Naive thymus-derived CD4-positive, alpha-beta T cell (primary cell): ENCODE data around the gene UBE2E3. TPM values are rescaled to one million over a fixed set of nuclear protein-coding genes. Genes with fewer than 3 reads are reported as not detected.
"Not testable (repeated sequence)": the region's sequence is repeated elsewhere in the genome, so short reads cannot be mapped to it uniquely, and the experiment has no call there.

ENCODE experiments used
- ATAC-seq: fragments of 150-1000 bp; cut with Tn5 transposase; 2 replicates; pipeline ENCODE4 v1.10.0; 2021; ENCODE audit warnings: mild to moderate bottlenecking, moderate library complexity
- CTCF ChIA-PET: fragments of 350-600 bp; sonication (Branson Sonifier 250); formaldehyde crosslinking; loops from one replicate; lab custom pipeline; 2021; ENCODE audit warnings: antibody characterized with exemption; lab: Charles Lee
- POLR2A ChIA-PET: fragments of 350-600 bp; sonication (Branson Sonifier 250); formaldehyde crosslinking; loops from one replicate; lab custom pipeline; 2021; ENCODE audit warnings: antibody characterized with exemption, inconsistent platforms; lab: Charles Lee
- DNase-seq, 9 donors: peaks; one replicate each; pipeline versions ENCODE4 v3.0.0 to v3.0.0-alpha.2; 2020 to 2022; ENCODE audit warnings: mixed read lengths in 1 of 9
- H3K27ac ChIP-seq: one replicate; pipeline ENCODE4 v1.7.0; 2013; ENCODE audit warnings: mild to moderate bottlenecking, low read depth, low read length, moderate library complexity
- H3K27me3 ChIP-seq, 2 donors: one replicate each; pipeline ENCODE4 v1.7.0; 2013; ENCODE audit warnings: low read length in 2 of 2, mild to moderate bottlenecking in 2 of 2, moderate library complexity in 2 of 2; ENCODE audit not compliant: control insufficient read depth in 2 of 2, insufficient read depth in 2 of 2
- H3K36me3 ChIP-seq, 3 experiments: 1 replicate in 2 of 3; 2 replicates in 1 of 3; pipeline ENCODE4 v1.7.0; 2013; ENCODE audit warnings: low read length in 3 of 3, mild to moderate bottlenecking in 3 of 3, moderate library complexity in 1 of 3; ENCODE audit not compliant: insufficient read depth in 3 of 3, control insufficient read depth in 2 of 3
- H3K4me1 ChIP-seq, 2 donors: one replicate each; pipeline ENCODE4 v1.7.0; 2013; ENCODE audit warnings: low read length in 2 of 2, mild to moderate bottlenecking in 2 of 2, moderate library complexity in 1 of 2; ENCODE audit not compliant: control insufficient read depth in 2 of 2, insufficient read depth in 2 of 2
- H3K4me3 ChIP-seq: 2 replicates; pipeline ENCODE4 v1.7.0; 2013; ENCODE audit warnings: mild to moderate bottlenecking, low read length
- H3K9me3 ChIP-seq, 3 experiments: 1 replicate in 2 of 3; 2 replicates in 1 of 3; pipeline ENCODE4 v1.7.0; 2013; ENCODE audit warnings: low read length in 3 of 3; ENCODE audit not compliant: control insufficient read depth in 2 of 3
- H3K27ac Mint-ChIP-seq, 9 donors: one replicate each; pipeline ENCODE4 v1.8.0; 2020 to 2022; ENCODE audit warnings: mixed read lengths in 9 of 9, mild to moderate bottlenecking in 8 of 9, moderate library complexity in 5 of 9, inconsistent platforms in 2 of 9
- H3K27me3 Mint-ChIP-seq, 5 donors: one replicate each; pipeline ENCODE4 v1.8.0; 2021 to 2022; ENCODE audit warnings: mixed read lengths in 5 of 5, mild to moderate bottlenecking in 1 of 5
- H3K36me3 Mint-ChIP-seq, 5 donors: one replicate each; pipeline ENCODE4 v1.8.0; 2020 to 2022; ENCODE audit warnings: mixed read lengths in 5 of 5, mild to moderate bottlenecking in 3 of 5, inconsistent platforms in 1 of 5
- H3K4me1 Mint-ChIP-seq, 7 donors: one replicate each; pipeline ENCODE4 v1.8.0; 2020 to 2022; ENCODE audit warnings: mixed read lengths in 7 of 7, mild to moderate bottlenecking in 3 of 7, inconsistent platforms in 1 of 7
- H3K4me3 Mint-ChIP-seq, 10 donors: one replicate each; pipeline ENCODE4 v1.8.0; 2020 to 2022; ENCODE audit warnings: mild to moderate bottlenecking in 10 of 10, mixed read lengths in 10 of 10, moderate library complexity in 6 of 10, inconsistent platforms in 2 of 10
- H3K9me3 Mint-ChIP-seq, 11 donors: one replicate each; pipeline ENCODE4 v1.8.0; 2020 to 2022; ENCODE audit warnings: mixed read lengths in 11 of 11, mild to moderate bottlenecking in 4 of 11, inconsistent platforms in 1 of 11, moderate library complexity in 1 of 11
- intact Hi-C, 2 donors: fragments of 100-400 bp; cut with micrococcal nuclease; formaldehyde crosslinking; loops; one replicate each; pipeline ENCODE4 v1.15.1; 2023
- polyA plus RNA-seq, 2 donors: library from polyadenylated mRNA; unstranded; fragments of 300-500 nt; fragmentation: Illumina TruSeq; gene quantifications; one replicate each; pipeline ENCODE4 v1.2.3, GENCODE V29; 2021
- total RNA-seq, 6 experiments: library from RNA in 5 of 6; stranded (reverse) in 5 of 6; gene quantifications; 1 replicate in 5 of 6; 2 replicates in 1 of 6; pipeline ENCODE4 v1.2.3 and lab custom pipeline; 2021 to 2026

The UBE2E3 gene
- total and polyA plus RNA-seq, 7 experiments from 2014 or later = 21.7 to 62.3 (median 27.0) TPM

DNA sequence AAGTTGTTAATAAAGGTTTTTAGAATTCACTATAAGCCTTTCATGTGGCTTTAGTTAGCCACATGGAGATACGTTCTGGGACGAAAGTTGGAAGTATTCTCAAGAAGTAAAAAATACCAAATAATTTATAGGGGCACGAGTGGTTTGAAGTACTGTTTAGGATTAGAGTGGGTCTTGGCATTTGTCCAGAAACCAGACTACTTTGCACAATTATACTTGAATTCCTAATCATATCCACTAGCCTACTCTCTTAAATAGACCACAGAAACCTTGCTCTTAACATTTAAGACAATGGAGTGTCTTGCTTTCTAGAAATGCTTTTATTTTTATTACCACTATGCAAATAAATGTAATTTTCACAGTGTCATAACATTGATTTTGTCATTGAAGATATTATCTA lies 44.6 kb downstream of the UBE2E3 start:
- Histone ChIP-seq H3K4me1 (no peaks in the 10 kb centered on the region), H3K4me3 (no peak overlapping the region), H3K36me3 (no peaks in the 10 kb centered on the region), H3K27ac (no peak overlapping the region), H3K27me3 (no peaks in the 10 kb centered on the region), H3K9me3 (no peaks in the 10 kb centered on the region)
- CTCF ChIA-PET = interaction anchor here (1.0 kb wide), 1 partner anchor 41 kb away, joined by 3 read pairs; no protein-coding TSS in a partner anchor
- peaks cover 0 to 13% (median 1%) of the 10 kb centered on the region in 5 donors for H3K36me3 Mint-ChIP-seq
- H3K9me3 Mint-ChIP-seq = peaks cover 0 to 16% (median 0%) of the 10 kb centered on the region in 11 donors
- H3K4me1 Mint-ChIP-seq = peaks cover 0 to 61% (median 20%) of the 10 kb centered on the region in 7 donors
- ATAC-seq (no peak), DNase-seq (no peak)
- POLR2A ChIA-PET = interaction anchor here (0.6 kb wide), 1 partner anchor 14 kb away, joined by 6 read pairs; no protein-coding TSS in a partner anchor
- no peak overlapping the region for H3K27ac Mint-ChIP-seq
- H3K4me3 Mint-ChIP-seq = no peak overlapping the region
- no peaks in the 10 kb centered on the region for H3K27me3 Mint-ChIP-seq
- intact Hi-C loops = no loop called here

DNA sequence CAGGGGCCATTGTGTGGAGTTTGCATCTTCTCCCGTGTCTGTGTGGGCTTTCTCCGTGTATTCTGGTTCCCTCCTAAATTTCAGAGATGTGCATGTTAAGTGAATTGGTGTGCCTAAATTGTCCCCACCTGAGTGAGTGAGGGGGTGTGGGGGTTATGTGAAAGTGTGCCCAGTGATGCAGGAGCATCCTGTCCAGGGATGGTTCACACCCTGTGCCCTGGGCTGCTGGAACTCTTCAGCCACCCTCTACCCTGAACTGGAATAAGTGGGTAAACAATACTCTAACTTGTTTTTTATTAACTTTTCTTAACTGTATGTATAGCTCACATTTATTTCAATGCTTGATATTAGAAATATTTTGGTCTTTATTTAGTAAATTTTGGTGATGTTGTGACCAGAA lies 56.0 kb downstream of the UBE2E3 start:
- ATAC-seq = no peak
- peaks cover 13 to 29% (median 18%) of the 10 kb centered on the region in 7 donors for H3K4me1 Mint-ChIP-seq
- POLR2A ChIA-PET = no interaction called here
- intact Hi-C loops = loop anchor here in 1 of 2 donors (2.0 kb wide), 1 partner anchor 56 kb away; the partner anchor contains the start of gene UBE2E3
- no peak overlapping the region for H3K4me3 Mint-ChIP-seq
- no peaks in the 10 kb centered on the region for H3K36me3 ChIP-seq
- no peak overlapping the region for H3K27ac ChIP-seq
- H3K36me3 Mint-ChIP-seq = peaks cover 0 to 9% (median 0%) of the 10 kb centered on the region in 5 donors
- peaks cover 0 to 2% (median 0%) of the 10 kb centered on the region in 11 donors for H3K9me3 Mint-ChIP-seq
- no peaks in the 10 kb centered on the region for H3K4me1 ChIP-seq
- H3K9me3 ChIP-seq = no peaks in the 10 kb centered on the region
- H3K27ac Mint-ChIP-seq = peak overlapping the region in 1 of 9 donors; percentile 55
- DNase-seq = no peak
- H3K27me3 ChIP-seq = no peaks in the 10 kb centered on the region
- H3K27me3 Mint-ChIP-seq = no peaks in the 10 kb centered on the region
- no peak overlapping the region for H3K4me3 ChIP-seq
- CTCF ChIA-PET = no interaction called here

- Histone ChIP-seq H3K9me3 (no peaks in the 10 kb centered on the region), H3K4me3 (no peak overlapping the region), H3K27me3 (no peaks in the 10 kb centered on the region), H3K27ac (no peak overlapping the region), H3K4me1 (no peaks in the 10 kb centered on the region), H3K36me3 (no peaks in the 10 kb centered on the region)
- H3K4me1 Mint-ChIP-seq = peaks cover 12 to 33% (median 19%) of the 10 kb centered on the region in 7 donors
- DNase-seq (no peak), ATAC-seq (no peak)
- peaks cover 0 to 9% (median 0%) of the 10 kb centered on the region in 5 donors for H3K36me3 Mint-ChIP-seq
- H3K27ac Mint-ChIP-seq = peak overlapping the region in 1 of 9 donors; percentile 69
- H3K27me3 Mint-ChIP-seq = no peaks in the 10 kb centered on the region
- peak overlapping the region in 1 of 10 donors; percentile 43 for H3K4me3 Mint-ChIP-seq
- intact Hi-C loops = loop anchor here in 1 of 2 donors (2.0 kb wide), 1 partner anchor 56 kb away; the partner anchor contains the start of gene UBE2E3
- H3K9me3 Mint-ChIP-seq = peaks cover 0 to 2% (median 0%) of the 10 kb centered on the region in 11 donors
- CTCF ChIA-PET = no interaction called here
- POLR2A ChIA-PET = interaction anchor here (0.7 kb wide), 1 partner anchor 30 kb away, joined by 3 read pairs; no protein-coding TSS in a partner anchor
Observed at GRCh38 chr2:181036848-181037603, 56.6 kb downstream of the UBE2E3 start.

DNA sequence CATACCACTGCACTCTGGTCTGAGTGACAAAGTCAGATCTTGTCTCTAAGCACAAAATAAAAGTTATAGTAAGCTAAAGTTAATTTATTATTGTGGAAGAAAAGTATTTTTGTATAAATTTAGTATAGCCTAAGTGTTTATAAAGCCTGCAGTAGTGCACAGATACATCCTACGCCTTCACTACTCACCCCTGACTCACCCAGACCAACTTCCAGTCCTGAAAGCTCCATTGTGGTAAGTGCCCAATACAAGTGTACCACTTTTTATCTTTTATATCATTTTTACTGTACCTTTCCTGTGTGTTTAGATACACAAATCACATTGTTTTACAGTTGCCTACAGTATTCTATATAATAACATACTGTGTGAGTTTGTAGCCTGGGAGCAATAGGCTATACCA lies 57.5 kb downstream of the UBE2E3 start:
- H3K36me3 Mint-ChIP-seq = peaks cover 0 to 5% (median 0%) of the 10 kb centered on the region in 5 donors
- no peak overlapping the region for H3K27ac ChIP-seq
- DNase-seq (no peak), ATAC-seq (no peak)
- peaks cover 12 to 41% (median 24%) of the 10 kb centered on the region in 7 donors for H3K4me1 Mint-ChIP-seq
- H3K36me3 ChIP-seq = no peaks in the 10 kb centered on the region
- POLR2A ChIA-PET = no interaction called here
- CTCF ChIA-PET = interaction anchor here (0.6 to 0.7 kb wide), 2 partner anchors 21 to 1141 kb away, joined by 3 read pairs; no protein-coding TSS in a partner anchor
- no peak overlapping the region for H3K4me3 Mint-ChIP-seq
- H3K9me3 Mint-ChIP-seq = peaks cover 0 to 2% (median 0%) of the 10 kb centered on the region in 11 donors
- H3K27me3 ChIP-seq = no peaks in the 10 kb centered on the region
- H3K9me3 ChIP-seq = no peaks in the 10 kb centered on the region
- no peak overlapping the region for H3K27ac Mint-ChIP-seq
- H3K4me1 ChIP-seq = no peaks in the 10 kb centered on the region
- no peaks in the 10 kb centered on the region for H3K27me3 Mint-ChIP-seq
- H3K4me3 ChIP-seq = no peak overlapping the region
- intact Hi-C loops = loop anchor here in 1 of 2 donors (2.0 kb wide), 1 partner anchor 57 kb away; the partner anchor contains the start of gene UBE2E3

GRCh38 chr2:181038796-181039195 lies 58.4 kb downstream of the UBE2E3 start:
- DNase-seq (no peak), ATAC-seq (no peak)
- no peaks in the 10 kb centered on the region for H3K27me3 Mint-ChIP-seq
- Histone ChIP-seq H3K36me3 (no peaks in the 10 kb centered on the region), H3K27ac (no peak overlapping the region), H3K9me3 (no peaks in the 10 kb centered on the region), H3K4me3 (no peak overlapping the region), H3K4me1 (no peaks in the 10 kb centered on the region), H3K27me3 (no peaks in the 10 kb centered on the region)
- intact Hi-C loops = no loop called here
- no peak overlapping the region for H3K27ac Mint-ChIP-seq
- peaks cover 0 to 3% (median 0%) of the 10 kb centered on the region in 5 donors for H3K36me3 Mint-ChIP-seq
- peaks cover 0 to 2% (median 0%) of the 10 kb centered on the region in 11 donors for H3K9me3 Mint-ChIP-seq
- ChIA-PET POLR2A (interaction anchor here (0.6 kb wide), 1 partner anchor 14 kb away, joined by 6 read pairs; no protein-coding TSS in a partner anchor), CTCF (interaction anchor here (0.7 kb wide), 1 partner anchor 20 kb away, joined by 3 read pairs; no protein-coding TSS in a partner anchor)
- H3K4me3 Mint-ChIP-seq = no peak overlapping the region
- H3K4me1 Mint-ChIP-seq = peaks cover 15 to 41% (median 24%) of the 10 kb centered on the region in 7 donors

DNA sequence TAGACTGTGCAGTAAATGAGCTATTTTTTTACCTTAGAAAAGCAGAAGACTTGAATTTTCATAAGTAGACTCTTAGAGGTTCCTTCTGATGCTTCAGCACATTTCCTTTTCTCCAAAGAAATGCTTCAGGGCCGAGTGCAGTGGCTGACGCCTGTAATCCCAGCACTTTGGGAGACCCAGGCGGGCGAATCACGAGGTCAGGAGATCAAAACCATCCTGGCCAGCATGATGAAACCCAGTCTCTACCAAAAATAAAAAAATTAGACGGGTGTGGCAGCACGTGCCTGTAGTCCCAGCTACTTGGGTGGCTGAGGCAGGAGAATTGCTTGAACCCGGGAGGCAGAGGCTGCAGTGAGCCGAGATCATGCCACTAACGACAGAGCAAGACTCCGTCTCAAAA lies 60.4 kb downstream of the UBE2E3 start:
- H3K4me1 ChIP-seq = not testable (repeated sequence)

More for the DNA sequence above, 60.4 kb downstream of the UBE2E3 start:
- ATAC-seq, H3K27me3 ChIP-seq, H3K9me3 ChIP-seq, CTCF ChIA-PET, H3K36me3 ChIP-seq, H3K4me3 ChIP-seq, H3K27me3 Mint-ChIP-seq, H3K9me3 Mint-ChIP-seq, H3K4me3 Mint-ChIP-seq, intact Hi-C loops, H3K36me3 Mint-ChIP-seq, H3K27ac Mint-ChIP-seq, POLR2A ChIA-PET, H3K27ac ChIP-seq, DNase-seq: not testable (repeated sequence)
- peaks cover 16 to 35% (median 25%) of the 10 kb centered on the region in 7 donors for H3K4me1 Mint-ChIP-seq
